Epithelial cell of proximal tubule (primary cell): ENCODE measurements around the gene DNAAF8. TPM values are rescaled to one million over a fixed set of nuclear protein-coding genes. Genes with fewer than 3 reads are reported as not detected.

Source experiments
- DNase-seq: peaks from one replicate; pipeline ENCODE4 v3.0.0-alpha.2; 2011; ENCODE audit warnings: low read depth
- H3K4me3 ChIP-seq: 2 replicates; pipeline ENCODE4 v1.5.1; 2011; ENCODE audit warnings: low read depth, mild to moderate bottlenecking, low read length
- CTCF ChIP-seq: conservative IDR thresholded peaks from 2 replicates; pipeline ENCODE4 v1.5.1; 2012; ENCODE audit warnings: low read depth, mild to moderate bottlenecking, low read length
- total RNA-seq: library from RNA; depleted of rRNA; stranded (reverse); fragments of >200 nt; gene quantifications from 2 replicates; pipeline ENCODE4 v1.2.3, GENCODE V29; 2015

The DNAAF8 gene
- total RNA-seq, 1 donor from 2014 or later, result not detected

- no peak for TF ChIP-seq CTCF
- H3K4me3 ChIP-seq, result no peak overlapping the region
- no peak for DNase-seq
Measured at GRCh38 chr16:4752351-4753100, 18.2 kb downstream of the DNAAF8 start.

GRCh38 chr16:4753227-4753626 is 18.9 kb downstream of the DNAAF8 start:
- TF ChIP-seq CTCF, result no peak
- H3K4me3 ChIP-seq, result no peak overlapping the region
- DNase-seq, result no peak

- no peak for TF ChIP-seq CTCF
- H3K4me3 ChIP-seq, result no peak overlapping the region
- no peak for DNase-seq
Measured at GRCh38 chr16:4754865-4755264, 20.5 kb downstream of the DNAAF8 start.

GRCh38 chr16:4755687-4756086 is 21.4 kb downstream of the DNAAF8 start:
- no peak for DNase-seq
- no peak overlapping the region for H3K4me3 ChIP-seq
- no peak for TF ChIP-seq CTCF

GRCh38 chr16:4760221-4760910 is 26.0 kb downstream of the DNAAF8 start:
- no peak overlapping the region for H3K4me3 ChIP-seq
- no peak for DNase-seq
- no peak for TF ChIP-seq CTCF

GRCh38 chr16:4762205-4762604 is 27.9 kb downstream of the DNAAF8 start:
- H3K4me3 ChIP-seq, result no peak overlapping the region
- TF ChIP-seq CTCF, result no peak
- no peak for DNase-seq
